Prostate gland (tissue), 2 donors: Measurements from ENCODE around the gene HOXB6. TPM values are rescaled to one million over a fixed set of nuclear protein-coding genes. Genes with fewer than 3 reads are reported as not detected.

Experiments
- DNase-seq: peaks from one replicate; pipeline ENCODE4 v3.0.0-alpha.2; 2019; ENCODE audit warnings: low spot score
- H3K27ac ChIP-seq, 2 donors: fragments of 200-600 bp; sonication (generic); 2 replicates each; pipeline ENCODE4 v1.5.1; 2017 to 2019
- H3K27me3 ChIP-seq: fragments of 200-600 bp; sonication (generic); replicated peaks from 2 replicates; pipeline ENCODE4 v1.5.1; 2019; ENCODE audit not compliant: insufficient read depth
- H3K36me3 ChIP-seq, 2 donors: fragments of 200-600 bp; sonication (generic); 1 replicate in 1 of 2; 2 replicates in 1 of 2; pipeline versions ENCODE4 v1.5.1 to v1.8.1; 2017 to 2019
- H3K4me1 ChIP-seq: fragments of 200-600 bp; sonication (generic); replicated peaks from 2 replicates; pipeline ENCODE4 v1.5.1; 2019
- H3K4me3 ChIP-seq, 2 donors: fragments of 200-600 bp; sonication (generic); 2 replicates each; pipeline ENCODE4 v1.5.1; 2017 to 2019
- H3K9me3 ChIP-seq: fragments of 200-600 bp; sonication (generic); 2 replicates; pipeline ENCODE4 v1.5.1; 2017
- POLR2A ChIP-seq: fragments of 450-650 bp; IDR thresholded peaks from one replicate; pipeline ENCODE4 v1.6.1; 2016; ENCODE audit warnings: antibody characterized with exemption, mild to moderate bottlenecking
- POLR2AphosphoS5 ChIP-seq: sonication (generic); formaldehyde crosslinking; IDR thresholded peaks from one replicate; pipeline ENCODE4 v1.6.1; 2017; ENCODE audit warnings: antibody characterized with exemption
- WGBS: methylation state at CpG from one replicate; pipeline ENCODE4 v1.1.5; 2018; 5-methylcytosine and 5-hydroxymethylcytosine counted together
- intact Hi-C: fragments of 100-400 bp; cut with DNase I; formaldehyde crosslinking; loops from one replicate; pipeline ENCODE4 v1.14.2; 2022
- total RNA-seq, 2 donors: library from RNA; depleted of rRNA; stranded (reverse); fragments of >200 nt; gene quantifications; one replicate each; pipeline ENCODE4 v1.1.0, GENCODE V29; 2016
- TF ChIP-seq, protein P1 (sequence below), 4 experiments: fragments of 200-600 bp in 2 of 4; fragments of 450-650 bp in 2 of 4; sonication (generic) in 2 of 4; IDR thresholded peaks; 1 replicate in 3 of 4; 2 replicates in 1 of 4; pipeline ENCODE4 v1.5.1; 2016 to 2019; ENCODE audit warnings: antibody characterized with exemption in 4 of 4, mild to moderate bottlenecking in 2 of 4, moderate library complexity in 2 of 4

Gene HOXB6
- total RNA-seq, 2 donors from 2014 or later: 0.27 to 0.40 TPM

DNA sequence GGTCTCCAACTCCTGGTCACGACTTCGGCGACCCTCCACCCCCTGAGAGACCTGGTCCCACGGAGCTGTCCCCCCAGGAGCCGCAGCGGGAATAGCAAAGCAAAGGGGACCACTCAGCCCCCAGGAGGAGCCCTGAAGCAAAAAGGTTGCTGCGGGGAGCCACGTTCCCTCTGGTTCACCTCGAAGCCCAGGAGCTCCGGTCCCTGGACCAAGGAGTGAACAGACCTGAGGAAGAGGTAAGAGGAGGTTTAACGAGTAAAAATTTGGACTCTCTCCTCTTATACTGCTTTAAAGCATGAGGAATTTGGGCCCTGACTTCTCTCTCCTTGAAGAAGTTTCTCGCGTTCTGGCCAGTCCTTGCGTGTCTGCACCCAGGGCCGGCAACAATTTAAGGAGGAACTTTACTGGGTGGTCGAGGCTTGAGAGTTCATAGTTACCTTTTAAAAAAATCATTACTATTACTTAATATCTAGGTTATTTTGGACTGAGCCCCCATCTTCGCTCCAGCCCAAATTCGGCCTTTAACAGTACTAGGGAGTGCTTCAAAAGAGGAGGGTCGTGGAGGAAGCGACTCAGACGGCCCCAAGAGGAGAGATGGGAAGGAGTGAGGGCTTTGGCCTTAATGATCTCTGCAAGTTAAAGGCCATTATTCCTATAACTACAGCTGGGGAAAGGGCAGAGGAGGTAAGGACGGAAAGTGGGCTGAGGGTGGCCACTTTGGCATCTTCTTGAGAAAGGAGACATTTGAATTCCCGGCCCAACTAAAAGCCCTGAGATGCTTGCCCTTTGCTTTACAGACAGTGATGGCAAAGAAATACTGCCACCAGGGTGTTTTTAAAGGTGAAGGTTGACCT lies 38.3 kb upstream of the HOXB6 start:
- no peak for DNase-seq
- no peak overlapping the region for H3K27ac ChIP-seq
- intact Hi-C loops: no loop called here
- no peaks in the 10 kb centered on the region for H3K9me3 ChIP-seq
- no peaks in the 10 kb centered on the region for H3K36me3 ChIP-seq
- WGBS: 56% methylated on average over 23 of the region's 23 CpGs
- TF ChIP-seq POLR2A: no peak
- TF ChIP-seq, protein P1, sequence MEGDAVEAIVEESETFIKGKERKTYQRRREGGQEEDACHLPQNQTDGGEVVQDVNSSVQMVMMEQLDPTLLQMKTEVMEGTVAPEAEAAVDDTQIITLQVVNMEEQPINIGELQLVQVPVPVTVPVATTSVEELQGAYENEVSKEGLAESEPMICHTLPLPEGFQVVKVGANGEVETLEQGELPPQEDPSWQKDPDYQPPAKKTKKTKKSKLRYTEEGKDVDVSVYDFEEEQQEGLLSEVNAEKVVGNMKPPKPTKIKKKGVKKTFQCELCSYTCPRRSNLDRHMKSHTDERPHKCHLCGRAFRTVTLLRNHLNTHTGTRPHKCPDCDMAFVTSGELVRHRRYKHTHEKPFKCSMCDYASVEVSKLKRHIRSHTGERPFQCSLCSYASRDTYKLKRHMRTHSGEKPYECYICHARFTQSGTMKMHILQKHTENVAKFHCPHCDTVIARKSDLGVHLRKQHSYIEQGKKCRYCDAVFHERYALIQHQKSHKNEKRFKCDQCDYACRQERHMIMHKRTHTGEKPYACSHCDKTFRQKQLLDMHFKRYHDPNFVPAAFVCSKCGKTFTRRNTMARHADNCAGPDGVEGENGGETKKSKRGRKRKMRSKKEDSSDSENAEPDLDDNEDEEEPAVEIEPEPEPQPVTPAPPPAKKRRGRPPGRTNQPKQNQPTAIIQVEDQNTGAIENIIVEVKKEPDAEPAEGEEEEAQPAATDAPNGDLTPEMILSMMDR (IDR thresholded peaks at IDR 0.05): no peak
- TF ChIP-seq POLR2AphosphoS5: no peak
- H3K4me1 ChIP-seq: no peaks in the 10 kb centered on the region
- H3K4me3 ChIP-seq: no peak overlapping the region
- peaks cover 15% of the 10 kb centered on the region for H3K27me3 ChIP-seq

DNA sequence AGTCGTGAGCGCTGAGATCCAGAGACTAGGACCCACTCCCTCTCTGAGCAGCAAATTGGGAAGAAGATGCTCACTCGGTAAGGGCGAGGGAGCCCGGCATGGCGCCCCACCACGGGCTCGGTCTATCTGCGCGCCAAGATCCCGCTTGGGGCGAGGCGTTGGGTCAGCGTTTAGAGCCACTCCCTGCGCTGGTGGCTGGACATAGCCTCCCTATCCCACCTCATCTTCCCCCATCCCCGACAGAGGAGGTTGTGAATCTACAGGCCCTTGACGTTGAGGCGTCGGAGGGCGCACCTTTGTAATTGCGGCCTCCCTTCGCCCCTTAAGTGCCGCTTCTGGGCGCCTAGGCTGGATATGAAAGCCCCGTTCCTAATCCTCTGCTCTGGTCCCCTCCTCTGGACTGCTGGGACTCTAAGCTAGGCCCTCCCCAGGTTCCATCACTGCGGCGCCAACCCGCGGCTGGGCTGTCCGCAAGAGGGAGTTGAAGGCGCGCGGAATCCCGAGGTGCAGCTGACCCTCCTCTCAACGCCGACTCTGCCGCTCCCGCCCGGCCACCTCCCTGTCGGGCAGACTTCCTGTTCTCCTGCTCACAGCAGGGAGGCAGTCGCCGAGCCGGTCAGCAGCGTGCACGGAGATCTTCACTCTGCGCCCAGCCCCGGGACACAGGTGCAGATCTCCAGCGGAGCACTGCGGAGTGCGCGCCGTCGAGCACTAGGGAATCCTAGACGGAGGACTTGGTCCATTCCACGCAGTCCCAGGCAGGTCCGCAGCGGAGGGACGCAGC lies 37.5 kb upstream of the HOXB6 start:
- Histone ChIP-seq H3K4me1 (no peaks in the 10 kb centered on the region), H3K9me3 (no peaks in the 10 kb centered on the region), H3K4me3 (no peak overlapping the region), H3K27me3 (peaks cover 22% of the 10 kb centered on the region), H3K27ac (no peak overlapping the region), H3K36me3 (no peaks in the 10 kb centered on the region)
- intact Hi-C loops: no loop called here
- no peak for DNase-seq
- no peak for TF ChIP-seq POLR2AphosphoS5
- TF ChIP-seq POLR2A: no peak
- TF ChIP-seq, protein P1 (IDR thresholded peaks at IDR 0.05): no peak
- 34% methylated on average over 56 of the region's 58 CpGs for WGBS

DNA sequence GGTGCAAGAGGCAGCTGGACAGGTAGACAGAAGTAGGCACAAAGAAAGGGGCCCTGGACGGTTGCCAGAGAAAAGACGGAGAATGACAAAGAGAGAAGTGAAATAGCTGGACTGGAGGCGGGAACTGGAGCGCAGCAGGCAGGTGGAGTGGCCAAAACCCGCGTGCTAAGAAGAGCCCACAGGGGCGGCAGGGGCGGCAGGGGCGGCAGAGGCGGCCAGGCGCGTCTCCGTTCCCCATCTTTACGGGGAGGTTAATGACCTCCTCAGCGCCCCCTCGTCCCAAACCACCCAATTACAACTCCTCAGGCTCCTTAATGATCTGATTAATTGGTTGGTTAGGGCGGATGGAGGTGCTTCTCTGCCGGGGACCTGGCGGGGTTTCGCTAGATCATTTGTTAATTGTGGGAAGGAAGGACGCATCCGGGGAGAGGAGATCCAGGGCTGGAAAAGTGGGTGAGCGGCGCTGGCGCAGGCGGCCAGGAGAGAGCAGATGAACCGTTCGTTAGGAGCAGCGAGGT lies 36.8 kb upstream of the HOXB6 start:
- intact Hi-C loops: no loop called here
- 36% methylated on average over 29 of the region's 29 CpGs for WGBS
- Histone ChIP-seq H3K27ac (no peak overlapping the region), H3K9me3 (no peaks in the 10 kb centered on the region), H3K27me3 (peaks cover 21% of the 10 kb centered on the region), H3K36me3 (no peaks in the 10 kb centered on the region), H3K4me1 (no peaks in the 10 kb centered on the region), H3K4me3 (no peak overlapping the region)
- DNase-seq: no peak
- TF ChIP-seq, protein P1 (IDR thresholded peaks at IDR 0.05): no peak

DNA sequence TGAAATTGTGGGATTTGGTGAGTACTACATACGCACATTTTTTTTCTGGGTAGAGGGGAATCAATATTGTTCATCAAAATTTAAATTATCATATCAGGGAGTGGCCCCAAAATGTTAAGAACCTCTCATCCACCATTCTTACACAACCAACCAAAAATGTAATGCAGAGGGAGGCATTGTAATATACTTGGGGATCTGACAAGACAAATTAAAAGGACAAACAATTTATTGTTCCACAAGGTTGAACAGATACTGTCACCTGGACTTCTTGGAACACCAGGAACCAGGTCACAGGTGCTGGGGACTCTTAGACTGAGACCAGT lies 36.0 kb upstream of the HOXB6 start:
- Histone ChIP-seq H3K27me3 (peaks cover 15% of the 10 kb centered on the region), H3K4me1 (no peaks in the 10 kb centered on the region), H3K36me3 (no peaks in the 10 kb centered on the region), H3K27ac (no peak overlapping the region), H3K4me3 (no peak overlapping the region), H3K9me3 (no peaks in the 10 kb centered on the region)
- TF ChIP-seq POLR2A: no peak
- TF ChIP-seq, protein P1 (IDR thresholded peaks at IDR 0.05): no peak
- no peak for TF ChIP-seq POLR2AphosphoS5
- 76% methylated on average over 1 of the region's 1 CpG for WGBS
- intact Hi-C loops: no loop called here
- DNase-seq: no peak
